Psoas muscle (tissue), 8 donors: ENCODE results near the gene LSM14A. TPM values are rescaled to one million over a fixed set of nuclear protein-coding genes. Genes with fewer than 3 reads are reported as not detected.
"Not testable (repeated sequence)": the region's sequence is repeated elsewhere in the genome, so short reads cannot be mapped to it uniquely, and the experiment has no call there.

Experiments used
- ATAC-seq, 4 donors: fragments of 200-7000 bp; cut with Tn5 transposase; one replicate each; pipeline ENCODE4 v1.9.1; 2020; ENCODE audit warnings: moderate library complexity in 3 of 4, mild to moderate bottlenecking in 2 of 4
- DNase-seq, 2 donors: peaks; one replicate each; pipeline ENCODE4 v3.0.0-alpha.2; 2020
- H3K27ac ChIP-seq: fragments of 200-600 bp; one replicate; pipeline ENCODE4 v1.8.0; 2022
- H3K27me3 ChIP-seq, 3 donors: fragments of 200-600 bp in 1 of 3; one replicate each; pipeline versions ENCODE4 v1.6.1 to v1.8.0; 2013 to 2022; ENCODE audit warnings: low read length in 2 of 3, mild to moderate bottlenecking in 2 of 3, moderate library complexity in 1 of 3; ENCODE audit not compliant: insufficient read depth in 3 of 3
- H3K36me3 ChIP-seq, 2 donors: fragments of 200-600 bp in 1 of 2; one replicate each; pipeline versions ENCODE4 v1.6.1 to v1.8.0; 2013 to 2022; ENCODE audit warnings: low read depth in 1 of 2, mild to moderate bottlenecking in 1 of 2, moderate library complexity in 1 of 2; ENCODE audit not compliant: insufficient read depth in 1 of 2
- H3K4me1 ChIP-seq: fragments of 200-600 bp; one replicate; pipeline ENCODE4 v1.8.0; 2022
- H3K4me3 ChIP-seq: fragments of 200-600 bp; one replicate; pipeline ENCODE4 v1.8.0; 2022; ENCODE audit warnings: mild to moderate bottlenecking
- H3K9me3 ChIP-seq: fragments of 200-600 bp; one replicate; pipeline ENCODE4 v1.8.0; 2022
- WGBS, 3 donors: extraction: QIAGEN DNeasy Blood & Tissue Kit; methylation state at CpG; one replicate each; pipeline versions ENCODE4 v1.1.6 to v1.1.7; 2013; 5-methylcytosine and 5-hydroxymethylcytosine counted together
- intact Hi-C, 2 donors: fragments of 100-400 bp; cut with DNase I; formaldehyde crosslinking; loops; one replicate each; pipeline versions ENCODE4 v1.11.0 to v1.14.2; 2022
- polyA plus RNA-seq, 3 donors: library from polyadenylated mRNA; stranded (reverse); fragments of 200-250 nt; gene quantifications; one replicate each; pipeline ENCODE4 v1.2.3, GENCODE V29; 2013
- total RNA-seq, 4 donors: library from RNA; stranded (reverse); fragmentation: NEBNext Ultra II Directional in 2 of 4; extraction: Animal tissue kit (Norgen Biotek cat#: 25700) in 2 of 4; gene quantifications; one replicate each; pipeline versions ENCODE4 v1.2.1 to v1.2.4, GENCODE V29; 2021 to 2023
- TF ChIP-seq, protein P1 (sequence below): fragments of 200-600 bp; IDR thresholded peaks from one replicate; pipeline ENCODE4 v1.8.0; 2022; ENCODE audit warnings: antibody characterized with exemption
- donor health status: healthy with polysubstance abuse.
- donor health status: DM: no; HTN: no; CAD: no; lungs with moderate emphysema.
- donor health status: Bipolar disorder and iron deficiency.
- donor health status: healthy.
- donor health status: DM: yes; HTN: yes; CAD: no.
- donor health status: DM: no; HTN: no; CAD: no.
- donor health status: DM: no; HTN: no; CAD: no.
- donor health status: DM: yes; HTN: yes; CAD: no.

Gene LSM14A
- total and polyA plus RNA-seq, 7 donors: 65.0 to 155 (median 87.5) TPM

- intact Hi-C loops: no loop called here
- peaks cover 0 to 87% of the 10 kb centered on the region in 2 donors for H3K36me3 ChIP-seq
- DNase-seq: no peak
- H3K9me3 ChIP-seq: no peaks in the 10 kb centered on the region
- peaks cover 7% of the 10 kb centered on the region for H3K4me1 ChIP-seq
- TF ChIP-seq, protein P1, sequence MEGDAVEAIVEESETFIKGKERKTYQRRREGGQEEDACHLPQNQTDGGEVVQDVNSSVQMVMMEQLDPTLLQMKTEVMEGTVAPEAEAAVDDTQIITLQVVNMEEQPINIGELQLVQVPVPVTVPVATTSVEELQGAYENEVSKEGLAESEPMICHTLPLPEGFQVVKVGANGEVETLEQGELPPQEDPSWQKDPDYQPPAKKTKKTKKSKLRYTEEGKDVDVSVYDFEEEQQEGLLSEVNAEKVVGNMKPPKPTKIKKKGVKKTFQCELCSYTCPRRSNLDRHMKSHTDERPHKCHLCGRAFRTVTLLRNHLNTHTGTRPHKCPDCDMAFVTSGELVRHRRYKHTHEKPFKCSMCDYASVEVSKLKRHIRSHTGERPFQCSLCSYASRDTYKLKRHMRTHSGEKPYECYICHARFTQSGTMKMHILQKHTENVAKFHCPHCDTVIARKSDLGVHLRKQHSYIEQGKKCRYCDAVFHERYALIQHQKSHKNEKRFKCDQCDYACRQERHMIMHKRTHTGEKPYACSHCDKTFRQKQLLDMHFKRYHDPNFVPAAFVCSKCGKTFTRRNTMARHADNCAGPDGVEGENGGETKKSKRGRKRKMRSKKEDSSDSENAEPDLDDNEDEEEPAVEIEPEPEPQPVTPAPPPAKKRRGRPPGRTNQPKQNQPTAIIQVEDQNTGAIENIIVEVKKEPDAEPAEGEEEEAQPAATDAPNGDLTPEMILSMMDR: no peak
- no peaks in the 10 kb centered on the region for H3K27me3 ChIP-seq
- no peak overlapping the region for H3K27ac ChIP-seq
- whole genome bisulfite sequencing, 3 donors: 78 to 85% (median 79%) methylated on average over 2 of the region's 2 CpGs
- H3K4me3 ChIP-seq: no peak overlapping the region
- no peak for ATAC-seq
Observed at GRCh38 chr19:34213283-34213682, 41.0 kb downstream of the LSM14A start.

GRCh38 chr19:34214040-34214439, 41.7 kb downstream of the LSM14A start:
- Histone ChIP-seq H3K4me3 (no peak overlapping the region), H3K27me3 (no peaks in the 10 kb centered on the region), H3K4me1 (peaks cover 14% of the 10 kb centered on the region), H3K27ac (no peak overlapping the region), H3K36me3 (peaks cover 0 to 83% of the 10 kb centered on the region in 2 donors), H3K9me3 (no peaks in the 10 kb centered on the region)
- ATAC-seq (no peak), DNase-seq (no peak)
- WGBS, 3 donors: 95 to 97% (median 97%) methylated on average over 4 of the region's 4 CpGs
- TF ChIP-seq, protein P1: no peak
- intact Hi-C loops: no loop called here

- WGBS, 3 donors: 95 to 97% (median 95%) methylated on average over 3 of the region's 3 CpGs
- intact Hi-C loops: no loop called here
- TF ChIP-seq, protein P1: no peak
Observed at GRCh38 chr19:34215006-34215665, 42.8 kb downstream of the LSM14A start.

GRCh38 chr19:34215666-34216038, 43.3 kb downstream of the LSM14A start:
- intact Hi-C loops: no loop called here
- DNase-seq: no peak
- ATAC-seq: no peak
- H3K4me3 ChIP-seq: no peak overlapping the region
- H3K36me3 ChIP-seq: peaks cover 1 to 80% of the 10 kb centered on the region in 2 donors
- no peaks in the 10 kb centered on the region for H3K9me3 ChIP-seq
- no peaks in the 10 kb centered on the region for H3K27me3 ChIP-seq
- no peak overlapping the region for H3K27ac ChIP-seq
- TF ChIP-seq, protein P1: no peak
- H3K4me1 ChIP-seq: peaks cover 18% of the 10 kb centered on the region
- 93 to 98% (median 97%) methylated on average over 3 of the region's 3 CpGs for WGBS, 3 donors

More at GRCh38 chr19:34215006-34215665, 42.8 kb downstream of the LSM14A start:
- Histone ChIP-seq H3K27me3 (no peaks in the 10 kb centered on the region), H3K27ac (no peak overlapping the region), H3K36me3 (peaks cover 0 to 83% of the 10 kb centered on the region in 2 donors), H3K4me3 (no peak overlapping the region), H3K9me3 (no peaks in the 10 kb centered on the region), H3K4me1 (peaks cover 18% of the 10 kb centered on the region)
- no peak for DNase-seq
- ATAC-seq: no peak

GRCh38 chr19:34216745-34217219, 44.5 kb downstream of the LSM14A start:
- H3K4me1 ChIP-seq: peaks cover 18% of the 10 kb centered on the region
- H3K9me3 ChIP-seq, H3K27me3 ChIP-seq, DNase-seq, H3K4me3 ChIP-seq, ATAC-seq, intact Hi-C loops, H3K27ac ChIP-seq: not testable (repeated sequence)
- 67 to 83% (median 68%) methylated on average over 14 of the region's 14 CpGs for WGBS, 3 donors
- peaks cover 2 to 80% of the 10 kb centered on the region in 2 donors for H3K36me3 ChIP-seq
